NCI-H2107 (cell line): ENCODE measurements around the gene CEP128.

Source experiments
- DNase-seq: peaks from one replicate; lab custom pipeline; 2025; lab: John Stamatoyannopoulos, UW

The CEP128 gene

DNA sequence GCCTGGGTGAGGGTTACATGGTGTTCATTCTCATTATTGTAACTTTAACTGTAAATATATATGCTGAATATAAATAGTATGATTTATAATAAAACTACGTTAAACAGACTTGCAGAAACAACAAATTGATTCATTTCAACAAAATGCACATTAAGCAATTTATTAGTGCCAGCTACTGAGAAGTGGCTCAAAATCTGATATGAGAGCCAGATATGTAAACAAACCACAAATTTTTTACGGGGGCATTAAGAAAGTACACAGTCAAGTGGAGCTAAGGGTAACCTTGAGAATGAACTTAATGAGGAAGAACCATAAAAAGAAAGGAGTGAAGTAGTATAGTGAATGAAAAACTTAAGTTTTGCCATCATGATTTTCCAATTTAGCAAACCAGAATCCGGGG, 40.3 kb downstream of the CEP128 start:
- no peak for DNase-seq

- no peak for DNase-seq
These were observed 68.9 kb downstream of the CEP128 start for GRCh38 chr14:80872645-80873044.

DNA sequence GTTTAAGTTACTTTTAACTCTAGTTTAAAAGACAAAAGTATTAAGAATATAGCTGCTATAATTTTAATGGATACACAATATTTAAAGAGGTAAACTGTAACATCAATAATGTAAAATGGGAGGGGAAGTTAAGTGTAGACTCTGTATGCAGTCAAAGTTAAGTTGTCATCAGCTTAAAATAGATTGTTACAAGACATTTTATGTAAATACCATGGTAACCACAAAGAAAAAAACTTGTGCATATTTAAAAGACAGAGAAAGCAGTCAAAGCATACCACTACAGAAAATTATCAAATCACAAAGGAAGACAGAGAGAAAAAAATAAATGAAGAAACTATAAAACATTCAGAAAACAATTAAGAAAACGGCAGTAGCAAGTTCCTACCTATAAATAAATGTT, 73.3 kb downstream of the CEP128 start:
- no peak for DNase-seq

DNA sequence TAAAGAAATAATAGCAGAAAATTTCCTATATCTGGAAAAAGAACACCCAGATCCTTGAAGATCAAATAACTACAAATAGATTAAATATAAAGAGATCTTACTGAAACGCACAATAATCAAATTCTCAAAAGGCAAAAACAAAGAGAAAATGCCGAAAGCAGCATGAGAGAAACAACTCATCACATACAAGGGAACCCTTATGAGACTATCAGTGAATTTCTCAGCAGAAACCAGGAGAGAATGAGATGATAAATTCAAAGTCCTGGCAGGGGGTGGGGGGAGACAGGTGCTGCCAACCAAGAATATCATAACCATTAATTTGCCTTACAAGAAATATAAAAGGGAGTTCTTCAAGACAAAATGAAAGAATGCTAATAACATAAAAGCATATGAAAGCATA, 73.7 kb downstream of the CEP128 start:
- DNase-seq, result no peak

- DNase-seq, result no peak
These were observed 74.4 kb downstream of the CEP128 start for GRCh38 chr14:80867091-80867490.

GRCh38 chr14:80865565-80865964, 76.0 kb downstream of the CEP128 start:
- no peak for DNase-seq

GRCh38 chr14:80862983-80863382, 78.6 kb downstream of the CEP128 start:
- no peak for DNase-seq

GRCh38 chr14:80862541-80862940, 79.0 kb downstream of the CEP128 start:
- no peak for DNase-seq

DNA sequence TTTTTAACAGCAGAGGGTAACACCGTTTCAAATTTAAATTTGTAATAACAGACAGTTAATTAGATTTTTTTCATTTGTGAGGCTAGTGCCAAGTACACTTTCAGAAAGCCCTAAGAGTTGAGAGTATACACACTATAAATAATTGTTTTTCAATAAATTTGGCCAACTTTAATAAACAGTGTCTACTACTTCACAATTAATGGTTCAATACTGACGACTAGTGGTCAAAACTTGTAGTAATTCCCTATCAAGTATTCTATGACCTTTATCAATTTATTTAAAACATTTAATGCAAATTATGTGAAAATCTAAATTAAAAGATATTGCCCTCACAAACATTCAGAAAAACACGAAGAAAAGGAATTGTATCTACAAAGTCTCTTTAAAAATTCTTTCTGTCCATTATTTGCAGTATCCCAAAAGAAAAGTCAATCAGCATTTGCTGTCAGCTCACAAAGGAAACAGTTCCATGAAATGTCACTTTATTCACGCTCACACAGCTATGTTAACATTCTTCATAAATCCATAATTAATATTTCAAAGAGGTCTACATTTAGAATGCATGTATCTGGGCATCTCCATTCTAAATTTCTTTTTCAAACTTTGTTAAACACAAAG, 91.2 kb downstream of the CEP128 start:
- DNase-seq, result no peak

DNA sequence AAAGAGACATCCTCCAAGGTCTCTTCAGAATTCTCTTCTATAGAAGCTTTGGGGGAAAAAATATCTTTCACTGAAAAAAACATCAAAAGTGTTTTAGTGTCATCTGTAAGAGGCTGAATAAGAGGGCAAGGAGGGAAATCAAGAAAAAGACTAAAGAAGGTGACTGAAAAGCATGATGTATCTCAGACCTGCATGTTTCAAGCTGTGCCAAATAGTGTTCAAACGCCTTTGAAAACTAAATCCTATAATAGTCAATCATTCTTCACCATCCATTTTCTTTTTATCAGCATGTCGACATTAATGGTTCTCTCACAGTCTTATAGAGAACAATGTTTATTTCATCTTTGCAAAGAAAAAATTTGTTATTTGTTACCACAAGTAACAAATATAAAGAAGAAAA, 94.5 kb downstream of the CEP128 start:
- DNase-seq, result no peak

DNA sequence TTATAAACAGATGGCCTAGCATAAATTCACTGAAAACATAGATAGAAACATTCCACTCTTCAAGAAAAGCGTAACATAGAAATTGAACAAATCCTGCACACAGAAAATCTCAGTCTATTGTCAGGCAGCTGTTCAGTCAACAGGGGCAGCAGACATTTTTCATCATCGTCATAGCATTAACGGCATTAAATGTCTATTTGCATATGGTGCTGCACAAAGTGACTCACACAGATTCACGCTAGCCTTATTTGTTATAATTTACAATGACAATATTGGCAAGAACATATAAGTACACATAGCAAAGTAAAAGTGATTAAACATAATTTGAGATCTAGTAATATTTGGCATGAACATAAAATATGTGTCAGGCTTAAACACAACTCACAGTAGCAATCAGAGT, 95.7 kb downstream of the CEP128 start:
- no peak for DNase-seq

DNA sequence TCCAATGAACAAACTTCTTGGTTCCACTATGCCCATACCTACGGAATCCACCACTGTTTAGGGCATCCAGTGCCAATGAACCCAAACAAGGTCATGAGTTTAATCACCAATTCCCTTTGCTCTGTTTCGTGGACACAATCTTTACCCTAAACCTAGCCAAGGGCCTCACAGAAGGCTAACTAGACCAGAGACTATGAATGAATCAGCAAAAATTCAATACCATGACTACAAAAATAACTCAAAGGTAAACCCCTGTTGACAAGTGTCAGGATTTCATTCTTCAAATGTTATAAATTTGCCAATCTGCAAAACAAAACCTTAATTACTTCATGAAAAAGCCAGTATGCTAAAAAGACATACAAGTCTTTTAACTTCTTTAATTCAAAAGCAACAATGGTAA, 96.7 kb downstream of the CEP128 start:
- DNase-seq, result no peak

GRCh38 chr14:80839743-80840142, 101.8 kb downstream of the CEP128 start:
- no peak for DNase-seq

GRCh38 chr14:80809663-80810062, 131.9 kb downstream of the CEP128 start:
- no peak for DNase-seq

DNA sequence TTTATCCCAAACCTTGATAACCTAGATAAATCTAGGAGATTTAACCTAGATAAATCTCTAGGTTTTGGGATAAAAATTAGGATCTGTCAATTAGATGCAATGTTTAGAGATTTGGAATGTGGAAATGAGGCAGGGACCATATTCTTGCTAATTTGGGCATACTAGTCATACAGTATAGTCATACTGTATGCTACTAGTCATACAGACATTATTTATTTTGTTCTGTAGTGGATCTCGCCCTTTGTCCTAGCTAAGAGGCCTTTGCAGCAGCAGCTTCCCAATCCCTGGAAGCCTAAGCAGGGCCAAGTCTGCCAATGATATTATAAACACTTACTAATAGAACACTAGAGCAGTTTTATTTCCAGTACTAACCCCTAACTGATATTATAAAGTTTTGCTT, 136.4 kb downstream of the CEP128 start:
- DNase-seq, result no peak

- DNase-seq, result no peak
These were observed 142.7 kb downstream of the CEP128 start for GRCh38 chr14:80798878-80799277.

GRCh38 chr14:80798211-80798610, 143.3 kb downstream of the CEP128 start:
- DNase-seq, result no peak

DNA sequence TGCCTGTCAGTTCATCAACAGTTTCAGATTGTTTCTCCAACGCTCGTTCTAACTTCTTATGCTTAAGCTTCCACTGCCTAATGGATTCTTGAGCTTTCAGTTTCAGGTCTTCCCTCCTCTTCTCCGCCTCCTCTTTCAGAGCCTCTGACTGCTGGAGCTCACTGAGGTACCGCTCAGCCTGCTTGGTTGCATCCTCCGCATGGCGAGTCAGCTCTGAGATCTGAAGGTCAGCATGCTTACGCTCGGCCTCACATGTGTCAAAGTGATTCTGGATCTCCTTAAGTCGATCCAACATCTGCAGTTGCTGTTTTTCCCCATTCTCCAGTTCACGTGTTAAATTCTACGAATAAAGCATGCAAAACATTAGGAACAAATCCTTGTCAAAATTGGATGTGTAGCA, 148.8 kb downstream of the CEP128 start:
- no peak for DNase-seq

DNA sequence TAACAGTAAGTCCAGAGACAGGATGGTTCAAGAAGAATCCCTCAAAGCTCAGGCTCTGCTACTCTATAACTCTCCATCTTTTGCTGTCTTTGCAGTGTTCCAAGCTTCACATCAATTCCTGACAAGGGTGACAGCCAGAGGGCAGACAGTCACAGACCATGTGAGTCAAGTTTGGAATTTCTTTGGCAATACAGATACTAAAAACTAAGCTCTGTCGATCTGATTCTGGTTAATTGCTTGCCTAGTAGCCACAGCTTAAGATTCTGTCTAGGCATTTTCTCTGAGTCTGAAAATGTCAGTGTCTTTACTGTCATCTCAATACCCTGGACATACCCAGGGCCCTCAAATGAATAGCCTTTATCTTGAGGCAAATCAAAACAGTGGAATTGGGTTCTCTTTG, 153.7 kb downstream of the CEP128 start:
- DNase-seq, result no peak

GRCh38 chr14:80784820-80785219, 156.7 kb downstream of the CEP128 start:
- DNase-seq, result no peak

DNA sequence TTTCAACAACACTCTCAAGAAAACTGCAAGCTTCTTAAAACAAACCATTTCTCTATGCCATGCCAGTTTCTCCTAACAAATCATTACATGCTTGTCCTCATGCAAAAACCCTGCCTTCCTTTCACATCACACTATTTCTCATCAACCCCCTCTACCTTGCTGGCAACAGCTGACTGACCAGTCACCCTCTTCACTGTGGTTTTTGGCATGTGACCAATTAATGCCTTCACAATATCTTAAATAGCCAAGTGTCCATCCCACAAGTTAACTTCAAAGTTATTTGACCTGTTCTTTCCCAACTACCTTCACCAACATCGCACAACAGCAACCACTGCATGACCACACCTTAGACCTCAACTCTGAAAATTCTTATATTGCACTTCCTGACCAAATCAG, 159.6 kb downstream of the CEP128 start:
- no peak for DNase-seq

- DNase-seq, result no peak
These were observed 161.0 kb downstream of the CEP128 start for GRCh38 chr14:80780500-80780899.

GRCh38 chr14:80776657-80777056, 164.9 kb downstream of the CEP128 start:
- no peak for DNase-seq

GRCh38 chr14:80776186-80776585, 165.4 kb downstream of the CEP128 start:
- no peak for DNase-seq

- no peak for DNase-seq
These were observed 169.0 kb downstream of the CEP128 start for GRCh38 chr14:80772504-80772903.
